Mucosa of stomach (tissue), 1 donor: Measurements from ENCODE around the gene DENND1A.
"Not testable (repeated sequence)": the region's sequence is repeated elsewhere in the genome, so short reads cannot be mapped to it uniquely, and the experiment has no call there.

Source experiments
- H3K27me3 ChIP-seq: one replicate; pipeline ENCODE4 v1.7.0; 2013; ENCODE audit warnings: mild to moderate bottlenecking, low read length; ENCODE audit not compliant: control insufficient read depth, insufficient read depth
- H3K36me3 ChIP-seq: one replicate; pipeline ENCODE4 v1.7.0; 2013; ENCODE audit warnings: low read length; ENCODE audit not compliant: control insufficient read depth, insufficient read depth
- H3K4me1 ChIP-seq: one replicate; pipeline ENCODE4 v1.7.0; 2013; ENCODE audit warnings: mild to moderate bottlenecking, low read length; ENCODE audit not compliant: control insufficient read depth, insufficient read depth
- H3K4me3 ChIP-seq: one replicate; pipeline ENCODE4 v1.7.0; 2013; ENCODE audit warnings: low read length
- H3K9ac ChIP-seq: one replicate; pipeline ENCODE4 v1.7.0; 2013; ENCODE audit warnings: mild to moderate bottlenecking, low read length, moderate library complexity
- H3K9me3 ChIP-seq: one replicate; pipeline ENCODE4 v1.7.0; 2013; ENCODE audit warnings: mild to moderate bottlenecking, low read length, moderate library complexity; ENCODE audit not compliant: control insufficient read depth
- donor health status: Pancreatic carcinoma.

Gene DENND1A

GRCh38 chr9:123407217-123407851 lies 522.6 kb downstream of the DENND1A start:
- Histone ChIP-seq H3K36me3 (no peaks in the 10 kb centered on the region), H3K9me3 (no peaks in the 10 kb centered on the region)

DNA sequence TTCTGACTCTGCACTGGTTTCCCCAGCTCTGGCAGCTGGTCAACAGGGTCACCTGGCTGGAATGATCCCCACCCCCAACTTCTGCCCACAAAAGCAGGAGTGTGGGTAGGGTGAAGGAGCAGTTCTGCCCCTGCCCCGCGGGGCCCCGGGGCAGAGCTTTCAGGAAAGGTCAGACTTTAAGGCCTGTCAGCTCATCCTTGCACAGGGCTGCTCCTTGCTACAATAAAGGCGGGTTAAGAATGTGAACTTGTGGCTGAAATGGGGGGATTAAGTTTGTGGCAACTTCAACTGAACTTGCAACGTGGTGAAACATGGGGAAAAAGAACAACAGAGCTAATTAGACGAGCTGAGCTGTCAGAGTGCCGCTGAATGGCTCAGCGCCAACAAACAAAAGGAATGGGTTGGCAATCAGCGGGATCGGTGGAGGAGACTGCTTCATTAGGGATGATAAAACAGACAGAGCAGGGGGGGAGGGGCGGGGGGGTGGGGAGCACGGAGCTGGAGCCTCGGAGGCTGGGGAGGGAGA lies 523.2 kb downstream of the DENND1A start:
- Histone ChIP-seq H3K4me3 (no peak overlapping the region), H3K27me3 (no peaks in the 10 kb centered on the region), H3K4me1 (no peaks in the 10 kb centered on the region), H3K36me3 (no peaks in the 10 kb centered on the region), H3K9ac (no peak overlapping the region), H3K9me3 (no peaks in the 10 kb centered on the region)

More at GRCh38 chr9:123407217-123407851, 522.6 kb downstream of the DENND1A start:
- no peaks in the 10 kb centered on the region for H3K27me3 ChIP-seq
- no peaks in the 10 kb centered on the region for H3K4me1 ChIP-seq
- no peak overlapping the region for H3K9ac ChIP-seq
- H3K4me3 ChIP-seq = no peak overlapping the region

DNA sequence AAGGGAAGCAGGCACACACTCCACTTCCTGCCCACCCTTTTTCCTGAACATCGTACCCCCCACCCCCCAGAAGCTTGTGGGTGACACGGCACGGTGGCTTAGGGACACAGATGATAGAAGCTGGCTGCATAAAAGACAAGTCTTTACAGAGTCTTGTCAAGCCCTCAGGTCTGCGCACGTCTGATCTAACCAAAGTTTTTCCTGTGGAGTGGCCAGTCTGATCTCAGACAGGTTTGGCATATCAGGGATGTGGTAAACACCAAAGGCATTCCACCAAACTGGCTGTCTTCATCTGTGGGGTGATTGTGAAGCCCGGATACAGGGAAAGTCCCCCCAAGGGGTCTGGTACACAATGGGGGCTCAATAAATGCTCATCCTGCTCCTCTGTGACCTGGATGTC lies 523.9 kb downstream of the DENND1A start:
- Histone ChIP-seq H3K27me3 (no peaks in the 10 kb centered on the region), H3K4me3 (no peak overlapping the region), H3K9ac (no peak overlapping the region), H3K9me3 (no peaks in the 10 kb centered on the region), H3K36me3 (no peaks in the 10 kb centered on the region), H3K4me1 (no peaks in the 10 kb centered on the region)

DNA sequence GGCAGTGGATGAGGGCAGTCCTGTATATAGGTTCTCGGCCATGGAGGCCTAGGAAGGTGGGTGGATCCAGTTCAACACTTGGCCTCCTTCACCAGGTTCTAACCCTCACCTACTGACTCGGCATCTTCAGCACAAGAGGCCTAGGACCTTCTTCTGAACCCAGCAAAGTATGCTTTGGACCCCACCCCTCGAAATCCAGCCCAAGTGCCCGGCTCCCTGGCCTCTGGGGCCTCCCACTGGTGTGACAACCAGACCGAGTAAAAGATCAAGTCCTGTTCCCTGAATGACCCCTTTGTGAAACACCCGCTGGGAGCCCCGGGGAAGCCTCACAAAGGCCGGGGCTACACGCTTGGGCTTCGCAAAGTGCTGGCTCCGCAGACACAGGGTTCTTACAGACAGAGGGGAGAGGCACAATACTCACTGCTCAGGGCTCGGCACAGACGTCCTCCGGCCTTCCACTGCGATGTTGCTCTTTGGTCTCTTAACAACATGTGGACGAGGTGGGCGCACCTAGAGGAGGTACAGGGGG lies 526.9 kb downstream of the DENND1A start:
- Histone ChIP-seq H3K4me1 (no peaks in the 10 kb centered on the region), H3K9ac (no peak overlapping the region), H3K27me3 (no peaks in the 10 kb centered on the region), H3K36me3 (no peaks in the 10 kb centered on the region), H3K4me3 (no peak overlapping the region), H3K9me3 (no peaks in the 10 kb centered on the region)

DNA sequence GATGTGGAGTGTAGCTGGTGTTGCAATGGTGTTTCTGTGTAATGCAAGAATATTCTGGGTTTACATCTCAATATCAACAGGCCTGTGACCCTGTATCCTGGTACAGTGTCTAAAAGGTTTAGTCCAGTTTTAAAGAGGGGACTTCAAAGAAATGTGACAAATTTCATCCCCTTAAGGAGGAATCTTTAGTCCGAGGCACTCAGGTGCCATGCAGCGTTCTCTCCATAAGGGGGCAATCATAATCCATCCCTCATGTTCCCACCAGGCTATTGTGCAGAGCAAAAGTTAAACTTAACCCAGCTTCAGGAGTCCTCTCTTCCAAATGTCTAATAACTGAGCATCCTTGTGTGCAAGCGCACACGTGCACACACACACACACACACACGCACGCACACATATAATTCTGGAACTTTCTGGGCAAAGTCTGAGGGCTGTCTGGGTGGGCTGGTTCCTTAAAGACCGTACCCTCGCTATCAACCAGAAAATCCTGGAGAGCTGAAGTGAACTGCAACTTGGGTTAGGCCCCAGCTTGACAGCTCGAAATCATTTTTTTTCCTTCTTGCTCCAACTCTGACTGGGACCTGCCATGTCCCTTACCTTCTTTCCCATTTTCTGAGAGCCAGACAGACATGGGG lies 527.9 kb downstream of the DENND1A start:
- Histone ChIP-seq H3K9ac (no peak overlapping the region), H3K4me3 (no peak overlapping the region), H3K4me1 (no peaks in the 10 kb centered on the region), H3K27me3 (no peaks in the 10 kb centered on the region), H3K36me3 (no peaks in the 10 kb centered on the region), H3K9me3 (no peaks in the 10 kb centered on the region)

GRCh38 chr9:123400926-123401503 lies 528.9 kb downstream of the DENND1A start:
- Histone ChIP-seq H3K27me3 (no peaks in the 10 kb centered on the region), H3K9ac (no peak overlapping the region), H3K36me3 (no peaks in the 10 kb centered on the region), H3K4me1 (no peaks in the 10 kb centered on the region), H3K4me3 (no peak overlapping the region), H3K9me3 (no peaks in the 10 kb centered on the region)

GRCh38 chr9:123399803-123400378 lies 530.0 kb downstream of the DENND1A start:
- H3K4me3 ChIP-seq = no peak overlapping the region
- H3K9me3 ChIP-seq = no peaks in the 10 kb centered on the region
- no peak overlapping the region for H3K9ac ChIP-seq
- H3K4me1 ChIP-seq = no peaks in the 10 kb centered on the region
- no peaks in the 10 kb centered on the region for H3K36me3 ChIP-seq
- H3K27me3 ChIP-seq = no peaks in the 10 kb centered on the region

DNA sequence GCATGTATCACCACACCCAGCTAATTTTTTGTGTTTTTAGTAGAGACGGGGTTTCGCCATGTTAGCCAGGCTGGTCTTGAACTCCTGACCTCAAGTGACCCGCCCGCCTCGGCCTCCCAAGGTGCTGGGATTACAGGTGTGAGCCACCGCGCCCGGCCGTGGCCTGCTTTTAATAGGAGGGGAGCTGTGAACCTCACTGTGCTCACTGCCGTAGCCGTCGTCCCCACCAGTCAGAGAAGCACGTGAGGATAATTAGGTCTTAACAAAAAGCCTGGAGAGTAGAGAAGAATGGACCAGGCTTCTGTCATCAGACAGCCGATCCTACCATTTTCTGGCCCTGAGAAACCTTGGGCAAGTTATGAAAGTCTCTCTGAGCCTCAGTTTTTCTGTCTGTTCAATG lies 531.0 kb downstream of the DENND1A start:
- not testable (repeated sequence) for H3K9me3 ChIP-seq, H3K4me1 ChIP-seq, H3K9ac ChIP-seq, H3K27me3 ChIP-seq, H3K4me3 ChIP-seq, H3K36me3 ChIP-seq

GRCh38 chr9:123397975-123398374 lies 532.0 kb downstream of the DENND1A start:
- Histone ChIP-seq H3K4me1 (no peaks in the 10 kb centered on the region), H3K36me3 (no peaks in the 10 kb centered on the region), H3K4me3 (no peak overlapping the region), H3K9ac (no peak overlapping the region), H3K27me3 (no peaks in the 10 kb centered on the region), H3K9me3 (no peaks in the 10 kb centered on the region)

DNA sequence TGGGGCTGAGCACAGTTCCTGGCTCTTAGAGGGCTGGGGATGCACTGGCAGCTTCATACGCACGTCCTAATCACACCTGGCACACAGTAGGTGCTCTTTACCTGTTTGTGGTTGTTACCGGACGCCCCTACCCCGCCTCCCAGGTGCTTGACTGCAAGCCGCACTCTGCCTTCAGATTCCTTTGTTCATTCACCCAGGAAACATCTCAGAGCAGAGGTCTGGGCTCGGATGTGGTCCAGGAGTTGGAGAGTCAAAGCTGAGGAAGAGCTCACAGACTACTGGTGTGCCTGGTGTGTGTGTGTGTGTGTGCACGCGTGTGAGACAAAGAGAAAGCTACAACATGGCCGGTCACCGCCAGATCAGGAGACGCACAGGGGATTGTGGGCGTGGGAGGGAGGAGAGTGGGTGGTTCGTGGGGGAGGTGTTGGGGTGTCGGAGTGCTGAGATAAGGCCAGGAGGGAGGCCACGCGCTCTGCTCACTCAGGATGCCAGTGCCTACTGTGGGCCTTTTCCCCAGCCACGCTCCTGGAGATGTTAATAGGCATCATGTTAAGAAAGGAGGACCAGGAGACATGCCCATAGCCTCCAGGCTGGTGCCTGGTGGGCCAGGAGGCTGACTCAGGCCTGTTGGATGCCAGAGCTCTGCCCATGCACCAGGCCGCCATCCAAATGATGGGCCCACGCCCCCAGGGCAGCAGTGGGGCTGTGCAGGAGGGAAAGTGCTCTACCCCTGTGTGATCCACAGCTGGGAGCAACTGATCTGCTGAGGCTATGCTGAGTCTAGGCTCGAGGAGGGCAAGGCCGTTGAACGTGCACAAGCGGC lies 534.0 kb downstream of the DENND1A start:
- H3K4me3 ChIP-seq = no peak overlapping the region
- no peak overlapping the region for H3K9ac ChIP-seq
- no peaks in the 10 kb centered on the region for H3K27me3 ChIP-seq
- H3K4me1 ChIP-seq = no peaks in the 10 kb centered on the region
- no peaks in the 10 kb centered on the region for H3K9me3 ChIP-seq
- no peaks in the 10 kb centered on the region for H3K36me3 ChIP-seq

DNA sequence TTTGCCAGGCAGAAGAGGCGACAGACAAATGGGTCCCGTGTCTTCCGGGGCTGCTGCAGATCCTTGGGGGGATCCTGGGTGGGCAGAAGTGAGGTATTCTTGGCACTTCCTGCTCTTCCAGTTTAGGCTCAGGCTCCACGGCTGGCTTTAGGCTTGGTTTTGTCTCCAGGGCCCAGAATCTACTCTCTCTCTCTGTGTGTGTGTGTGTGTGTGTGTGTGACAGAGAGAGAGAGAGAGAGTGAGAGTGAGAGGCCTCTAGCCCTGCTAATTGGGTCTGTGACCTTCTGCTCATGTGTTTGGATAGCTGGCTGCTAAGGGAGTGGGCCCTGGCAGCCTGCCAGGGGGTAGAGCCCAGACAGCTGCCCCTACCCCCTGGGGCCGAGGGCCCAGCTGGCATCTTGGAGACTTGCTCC lies 534.6 kb downstream of the DENND1A start:
- no peaks in the 10 kb centered on the region for H3K27me3 ChIP-seq
- no peaks in the 10 kb centered on the region for H3K9me3 ChIP-seq
- H3K4me3 ChIP-seq = no peak overlapping the region
- H3K9ac ChIP-seq = no peak overlapping the region
- no peaks in the 10 kb centered on the region for H3K36me3 ChIP-seq
- no peaks in the 10 kb centered on the region for H3K4me1 ChIP-seq
